NCI-H146 (cell line): ENCODE measurements around the gene KAT14.
"Not testable (repeated sequence)": the region's sequence is repeated elsewhere in the genome, so short reads cannot be mapped to it uniquely, and the experiment has no call there.

Experiments used
- DNase-seq: peaks from one replicate; lab custom pipeline; 2025; lab: John Stamatoyannopoulos, UW

KAT14 gene

GRCh38 chr20:18154342-18154741 lies 16.7 kb downstream of the KAT14 start:
- no peak for DNase-seq

- no peak for DNase-seq
Observed at GRCh38 chr20:18156045-18156444, 18.4 kb downstream of the KAT14 start.

GRCh38 chr20:18164356-18164755 lies 26.7 kb downstream of the KAT14 start:
- no peak for DNase-seq

GRCh38 chr20:18165553-18165952 lies 27.9 kb downstream of the KAT14 start:
- DNase-seq: no peak

GRCh38 chr20:18166241-18166881 lies 28.7 kb downstream of the KAT14 start:
- no peak for DNase-seq

GRCh38 chr20:18166950-18167349 lies 29.3 kb downstream of the KAT14 start:
- no peak for DNase-seq

- no peak for DNase-seq
Observed at GRCh38 chr20:18172379-18172778, 34.7 kb downstream of the KAT14 start.

GRCh38 chr20:18174906-18175683 lies 37.4 kb downstream of the KAT14 start:
- DNase-seq: no peak

- no peak for DNase-seq
Observed at GRCh38 chr20:18176318-18176785, 38.7 kb downstream of the KAT14 start.

GRCh38 chr20:18180366-18180765 lies 42.7 kb downstream of the KAT14 start:
- DNase-seq: not testable (repeated sequence)

GRCh38 chr20:18180815-18181214 lies 43.2 kb downstream of the KAT14 start:
- DNase-seq: no peak

GRCh38 chr20:18187020-18187419 lies 49.4 kb downstream of the KAT14 start:
- no peak for DNase-seq

- DNase-seq: no peak
Observed at GRCh38 chr20:18188434-18188833, 50.8 kb downstream of the KAT14 start.

- no peak for DNase-seq
Observed at GRCh38 chr20:18190338-18191233, 52.9 kb downstream of the KAT14 start.

- no peak for DNase-seq
Observed at GRCh38 chr20:18191306-18191705, 53.6 kb downstream of the KAT14 start.

GRCh38 chr20:18194461-18194860 lies 56.8 kb downstream of the KAT14 start:
- not testable (repeated sequence) for DNase-seq

GRCh38 chr20:18195931-18196330 lies 58.3 kb downstream of the KAT14 start:
- DNase-seq: no peak

- no peak for DNase-seq
Observed at GRCh38 chr20:18197382-18198070, 59.9 kb downstream of the KAT14 start.

GRCh38 chr20:18202966-18203365 lies 65.3 kb downstream of the KAT14 start:
- no peak for DNase-seq

GRCh38 chr20:18203700-18204099 lies 66.0 kb downstream of the KAT14 start:
- DNase-seq: not testable (repeated sequence)

GRCh38 chr20:18213002-18213401 lies 75.3 kb downstream of the KAT14 start:
- no peak for DNase-seq

GRCh38 chr20:18215566-18215965 lies 77.9 kb downstream of the KAT14 start:
- DNase-seq: no peak
